Stimulated activated CD4-positive, alpha-beta T cell treated with anti-CD3 and anti-CD28 coated beads, Interleukin-4, amount 100 ng/mL, for 24 hours (primary cell): ENCODE measurements around the gene ETHE1.

Experiments used
- DNase-seq: peaks from one replicate; pipeline ENCODE4 v3.0.0-alpha.2; 2020

ETHE1 gene

DNA sequence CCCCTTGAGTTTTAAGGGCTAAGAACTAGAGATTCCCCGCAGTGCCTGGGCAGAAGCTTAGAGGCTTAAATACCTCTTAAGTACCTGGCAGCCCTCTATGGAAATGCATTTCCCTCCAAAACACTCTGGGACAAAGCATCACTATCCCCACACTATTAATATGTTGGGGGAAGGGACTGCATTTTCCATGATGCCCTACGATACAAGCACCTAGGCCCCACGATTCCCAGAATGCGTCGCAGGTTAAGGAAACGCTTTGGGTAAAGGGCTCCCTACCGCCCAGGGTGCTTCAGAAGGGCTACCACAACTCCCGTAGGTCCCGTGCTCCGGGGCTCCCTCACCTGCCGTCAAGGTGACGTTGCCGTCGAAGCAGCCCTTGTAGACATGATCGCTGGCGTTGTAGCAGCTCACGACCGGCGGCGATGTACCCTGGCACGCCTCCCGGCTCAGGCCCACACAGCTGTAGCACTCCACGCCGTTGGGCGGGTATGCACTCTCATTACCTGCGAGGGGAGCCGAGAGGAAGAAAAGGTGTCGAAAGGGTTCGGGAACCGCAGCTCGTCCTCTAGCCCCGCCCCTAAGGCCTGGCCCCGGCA, 64.1 kb downstream of the ETHE1 start:
- no peak for DNase-seq

- no peak for DNase-seq
Measured at GRCh38 chr19:43462383-43462782, 64.6 kb downstream of the ETHE1 start.

DNA sequence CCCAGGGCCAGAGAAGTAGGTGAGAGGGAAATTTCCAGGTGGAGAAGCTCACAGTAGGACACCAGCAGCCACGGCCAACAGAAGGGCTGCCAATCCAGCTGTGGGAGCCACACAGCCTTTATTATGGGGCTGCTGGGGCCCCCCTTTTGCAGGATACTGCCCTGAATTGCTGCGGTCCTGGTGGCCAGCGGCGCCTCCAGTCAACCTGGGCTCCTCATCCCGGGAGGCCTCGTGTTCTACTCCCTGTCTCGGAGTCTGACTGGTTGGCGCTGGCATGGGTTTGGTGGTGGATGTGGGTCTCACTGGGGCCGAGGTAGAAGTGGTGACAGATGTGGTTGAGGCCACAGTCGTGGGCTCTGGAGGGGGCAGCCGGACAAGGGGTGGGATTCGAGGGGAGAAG, 65.7 kb downstream of the ETHE1 start:
- DNase-seq, result no peak

GRCh38 chr19:43460362-43461016, 66.5 kb downstream of the ETHE1 start:
- no peak for DNase-seq

GRCh38 chr19:43457809-43458208, 69.2 kb downstream of the ETHE1 start:
- no peak for DNase-seq
